Transverse colon (tissue), 4 donors: ENCODE data around the gene GPR179.

Experiments
- CTCF ChIP-seq, 5 experiments: fragments of 200-600 bp in 3 of 5; fragments of 450-650 bp in 2 of 5; sonication (generic) in 3 of 5; IDR thresholded peaks; 1 replicate in 2 of 5; 2 replicates in 3 of 5; pipeline ENCODE4 v1.5.1; 2016 to 2017; ENCODE audit warnings: antibody characterized with exemption in 5 of 5, inconsistent platforms in 3 of 5, mild to moderate bottlenecking in 2 of 5, moderate library complexity in 1 of 5
- POLR2AphosphoS5 ChIP-seq, 3 donors: sonication (generic); formaldehyde crosslinking; IDR thresholded peaks; one replicate each; pipeline ENCODE4 v1.6.1; 2016; ENCODE audit warnings: antibody characterized with exemption in 3 of 3

- TF ChIP-seq CTCF (IDR thresholded peaks at IDR 0.05) = no peak
- TF ChIP-seq POLR2AphosphoS5 (IDR thresholded peaks at IDR 0.05) = no peak
Measured at GRCh38 chr17:38345743-38346142, 2.0 kb upstream of the GPR179 start.
